Measurements from ENCODE around the gene ACTN4.

Gene ACTN4

GRCh38 chr19:38662537-38663155 lies 15.2 kb downstream of the ACTN4 start:
- DNase-seq, result no peak

DNA sequence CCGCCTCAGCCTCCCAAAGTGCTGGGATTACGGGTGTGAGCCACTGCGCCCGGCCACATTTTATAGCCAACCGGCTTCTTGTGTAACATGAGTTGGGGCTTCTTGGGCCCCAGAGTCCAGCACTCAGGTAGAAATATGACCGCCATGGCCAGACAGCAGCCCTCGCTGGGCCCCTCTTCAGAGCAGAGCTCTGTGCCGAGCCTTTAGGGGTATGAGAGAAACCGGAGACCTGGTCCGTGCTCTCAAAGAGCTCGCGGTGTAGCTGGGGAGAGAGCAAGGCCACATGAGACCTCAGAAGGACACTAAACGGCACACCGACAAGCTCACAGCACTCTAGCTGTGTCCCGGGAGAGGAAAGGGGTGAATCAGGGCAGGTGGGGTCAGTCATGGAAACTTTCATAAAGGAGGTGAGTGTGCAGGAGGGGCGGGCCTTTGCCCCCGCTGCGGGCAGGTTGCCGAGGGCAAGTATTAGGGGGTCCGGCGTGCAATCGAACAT lies 15.8 kb downstream of the ACTN4 start:
- DNase-seq, result no peak

GRCh38 chr19:38663957-38664502 lies 16.6 kb downstream of the ACTN4 start:
- DNase-seq, result no peak

GRCh38 chr19:38664503-38665211 lies 17.2 kb downstream of the ACTN4 start:
- DNase-seq, result no peak

- DNase-seq, result no peak
Observed at GRCh38 chr19:38665219-38665931, 17.9 kb downstream of the ACTN4 start.

DNA sequence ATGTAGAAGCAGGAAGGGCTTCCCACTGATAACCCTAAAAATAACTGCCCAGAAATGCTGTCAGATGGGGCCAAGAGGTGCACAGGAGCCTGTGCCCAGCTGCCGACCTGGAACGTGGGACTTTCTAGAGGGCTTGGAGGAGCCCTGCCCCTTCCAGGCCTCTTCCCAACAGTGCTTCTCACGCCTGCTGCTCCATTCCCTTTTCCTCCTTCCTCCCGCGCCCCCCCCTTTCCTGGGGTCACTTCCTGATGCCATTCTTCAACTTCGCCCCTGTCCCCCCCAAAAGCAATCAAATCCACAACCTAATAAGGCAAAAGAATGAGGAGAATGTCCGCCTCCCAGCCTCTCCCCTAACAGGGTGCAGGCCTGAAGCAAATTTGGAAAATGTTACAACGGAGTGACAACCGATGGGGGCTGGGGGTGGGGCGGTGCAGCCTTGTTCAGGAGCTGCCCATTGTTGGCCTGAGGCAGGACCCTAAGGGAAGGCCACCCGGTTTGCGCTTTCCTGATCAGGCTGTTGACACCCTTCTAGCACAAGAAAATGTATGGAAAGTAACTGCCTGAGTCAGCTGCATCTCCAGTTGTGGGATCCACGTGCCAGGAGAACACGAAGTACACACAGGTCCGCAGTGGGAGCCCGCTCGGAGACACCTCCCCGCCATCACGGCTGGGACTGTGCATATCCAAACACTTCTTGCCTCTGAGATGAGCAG lies 18.7 kb downstream of the ACTN4 start:
- DNase-seq, result no peak

GRCh38 chr19:38666663-38667511 lies 19.4 kb downstream of the ACTN4 start:
- no peak for DNase-seq

- DNase-seq, result no peak
Observed at GRCh38 chr19:38667661-38668171, 20.3 kb downstream of the ACTN4 start.

GRCh38 chr19:38669552-38669951 lies 22.1 kb downstream of the ACTN4 start:
- DNase-seq, result no peak

GRCh38 chr19:38670921-38671398 lies 23.5 kb downstream of the ACTN4 start:
- no peak for DNase-seq

- no peak for DNase-seq
Observed at GRCh38 chr19:38671654-38672053, 24.2 kb downstream of the ACTN4 start.

- DNase-seq, result no peak
Observed at GRCh38 chr19:38673030-38673429, 25.6 kb downstream of the ACTN4 start.

DNA sequence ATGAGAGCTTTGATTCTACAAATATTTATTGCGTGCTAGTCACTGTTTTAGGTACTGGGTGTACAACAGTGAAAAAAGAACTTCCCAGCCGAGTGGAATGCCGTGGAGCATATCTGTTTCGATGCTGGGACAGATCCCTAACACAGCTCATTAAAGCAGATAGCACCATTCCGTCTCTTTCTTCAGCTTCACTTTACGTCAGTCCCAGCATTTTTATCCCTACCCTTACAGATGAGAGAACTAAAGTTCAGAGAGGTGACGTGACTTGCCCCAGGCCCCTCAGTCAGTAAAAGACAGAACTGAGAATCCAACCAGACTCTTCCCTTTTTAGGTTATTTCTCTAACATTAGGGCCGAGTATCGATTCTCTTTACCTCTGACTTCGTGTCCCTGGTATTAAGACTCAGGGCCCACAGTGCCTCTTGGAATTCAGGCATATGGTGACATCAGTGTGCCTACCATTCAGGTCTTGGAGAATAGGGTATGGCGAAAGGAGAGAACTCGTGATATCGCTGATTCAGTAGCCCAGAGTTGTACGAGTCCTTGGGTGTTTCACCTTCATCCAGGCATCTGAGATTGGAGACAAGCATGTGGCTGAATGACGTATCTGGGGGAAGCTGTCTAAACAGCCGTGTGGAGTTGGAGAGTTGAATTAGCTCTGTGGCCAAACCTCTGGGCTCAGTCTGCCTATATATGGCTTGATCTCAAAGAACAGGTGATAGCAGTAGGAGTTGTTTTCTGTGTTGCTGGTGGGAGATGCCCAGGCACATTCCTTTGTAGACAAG lies 27.1 kb downstream of the ACTN4 start:
- DNase-seq, result no peak

- DNase-seq, result no peak
Observed at GRCh38 chr19:38675611-38676010, 28.2 kb downstream of the ACTN4 start.

DNA sequence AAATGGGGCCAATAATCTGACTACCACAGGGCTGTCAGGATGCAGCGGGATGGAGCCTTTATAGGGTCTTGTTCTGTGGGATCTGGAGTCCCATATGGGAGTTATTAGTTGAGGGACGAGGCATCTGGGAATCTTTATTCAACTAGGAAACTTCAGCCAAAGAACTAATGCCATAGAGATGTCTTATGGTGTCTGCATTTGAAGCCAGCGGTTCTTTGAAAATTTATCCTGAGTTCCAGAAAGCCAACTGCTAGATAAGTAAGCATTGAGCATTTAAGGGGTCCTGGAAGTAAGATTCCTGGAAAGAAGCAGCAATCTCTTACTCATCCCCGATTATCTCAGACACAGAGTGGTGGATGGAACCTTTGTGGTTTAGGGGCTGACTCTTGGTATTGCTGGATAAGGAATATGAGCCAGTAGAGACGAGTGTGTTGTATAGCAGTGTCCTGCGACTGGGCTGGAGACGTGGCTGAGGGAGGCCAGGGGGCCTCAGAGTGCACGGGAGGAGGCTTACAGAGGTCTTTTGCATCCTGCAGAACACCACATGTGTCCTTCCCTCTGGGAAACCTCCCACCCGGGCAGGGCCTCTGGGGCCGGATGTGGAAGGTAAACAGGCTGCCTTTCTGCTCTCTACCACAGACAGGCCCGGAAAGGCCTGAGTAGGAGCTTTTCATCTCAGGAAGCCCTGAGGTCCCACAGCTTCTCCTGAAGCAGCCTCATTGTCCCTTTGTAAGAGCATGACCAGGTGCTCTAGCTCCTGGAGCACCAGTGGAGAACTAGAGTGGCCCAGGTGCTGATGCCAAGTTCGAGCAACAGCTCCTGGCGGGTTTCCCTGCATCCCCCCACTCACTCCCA lies 28.8 kb downstream of the ACTN4 start:
- DNase-seq, result no peak

GRCh38 chr19:38676878-38677646 lies 29.6 kb downstream of the ACTN4 start:
- no peak for DNase-seq

DNA sequence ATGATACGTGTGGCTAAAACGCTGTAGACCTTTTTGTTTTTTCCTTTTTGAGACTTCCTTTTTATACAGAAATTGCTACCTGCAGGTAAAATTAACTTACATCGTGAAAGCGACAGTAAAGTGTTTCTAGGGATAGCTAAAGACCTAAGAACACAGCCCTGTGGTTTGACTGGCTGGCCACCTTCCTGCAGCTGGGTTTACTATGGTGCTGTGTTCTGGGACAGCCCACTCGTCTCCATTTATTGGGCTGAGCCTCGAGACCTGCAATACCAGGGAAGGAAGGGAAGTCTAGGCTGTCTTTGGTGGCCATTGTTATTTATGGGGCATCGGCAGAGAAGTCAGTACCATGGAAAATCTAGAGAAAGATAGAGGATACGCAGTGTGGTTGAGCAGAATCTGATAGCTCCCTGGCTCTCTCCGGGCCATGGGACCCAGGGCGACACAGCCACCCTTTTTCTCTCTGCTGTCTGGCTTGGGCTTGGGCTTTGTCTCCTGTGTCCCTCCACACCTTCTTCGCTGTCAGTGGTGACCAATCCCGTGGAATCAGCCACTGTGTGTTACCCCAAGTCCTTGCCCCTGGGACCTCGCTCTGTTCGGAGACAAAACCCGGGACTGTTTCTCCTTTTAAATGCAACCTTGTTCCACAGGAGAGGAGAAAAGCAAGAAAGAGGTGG lies 30.9 kb downstream of the ACTN4 start:
- no peak for DNase-seq

GRCh38 chr19:38678891-38679494 lies 31.5 kb downstream of the ACTN4 start:
- DNase-seq, result no peak

All from activated CD4-positive, CD25-positive, alpha-beta regulatory T cell (primary cell).